Measurements from ENCODE around the gene CEP20. TPM values are rescaled to one million over a fixed set of nuclear protein-coding genes. Genes with fewer than 3 reads are reported as not detected.
"Not testable (repeated sequence)": the region's sequence is repeated elsewhere in the genome, so short reads cannot be mapped to it uniquely, and the experiment has no call there.

Gene CEP20
- total RNA-seq, 2 experiments from 2014 or later = 34.5 to 39.0 TPM

DNA sequence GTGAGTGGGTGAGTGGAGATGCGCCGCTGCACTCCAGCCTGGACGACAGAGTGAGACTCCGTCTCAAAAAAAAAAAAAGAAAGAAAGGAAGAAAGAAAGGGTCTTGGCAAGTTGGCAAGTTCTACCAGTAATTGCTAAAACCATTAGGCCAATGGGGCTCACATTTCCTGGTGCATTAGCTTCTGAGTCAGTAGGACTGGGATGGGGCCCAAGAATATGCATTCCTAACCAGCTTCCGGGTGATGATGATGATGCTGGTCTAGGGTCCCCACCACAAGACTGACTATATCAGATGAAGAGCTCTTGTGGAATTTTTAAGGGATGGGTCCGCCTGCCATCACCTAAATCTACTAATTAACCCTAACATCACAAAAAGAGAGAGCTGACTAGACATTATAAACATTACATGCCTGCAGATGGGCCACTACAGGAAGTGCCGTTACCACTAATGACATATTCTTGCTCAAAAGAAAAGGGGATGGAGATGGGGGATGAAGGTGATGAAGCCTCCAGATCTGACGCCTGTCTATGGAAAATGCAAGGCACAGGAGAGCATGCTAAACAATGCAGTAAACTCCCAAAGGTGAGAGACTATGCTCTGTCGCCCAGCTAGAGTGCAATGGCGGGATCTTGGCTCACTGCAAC lies 44.6 kb downstream of the CEP20 start:
- intact Hi-C loops (cut with micrococcal nuclease) = no loop called here
- ChIA-PET CTCF (no interaction called here), POLR2A (interaction anchor here (0.9 kb wide), 1 partner anchor 163 kb away, joined by 3 read pairs; no protein-coding TSS in a partner anchor)
- TF ChIP-seq, protein P1, sequence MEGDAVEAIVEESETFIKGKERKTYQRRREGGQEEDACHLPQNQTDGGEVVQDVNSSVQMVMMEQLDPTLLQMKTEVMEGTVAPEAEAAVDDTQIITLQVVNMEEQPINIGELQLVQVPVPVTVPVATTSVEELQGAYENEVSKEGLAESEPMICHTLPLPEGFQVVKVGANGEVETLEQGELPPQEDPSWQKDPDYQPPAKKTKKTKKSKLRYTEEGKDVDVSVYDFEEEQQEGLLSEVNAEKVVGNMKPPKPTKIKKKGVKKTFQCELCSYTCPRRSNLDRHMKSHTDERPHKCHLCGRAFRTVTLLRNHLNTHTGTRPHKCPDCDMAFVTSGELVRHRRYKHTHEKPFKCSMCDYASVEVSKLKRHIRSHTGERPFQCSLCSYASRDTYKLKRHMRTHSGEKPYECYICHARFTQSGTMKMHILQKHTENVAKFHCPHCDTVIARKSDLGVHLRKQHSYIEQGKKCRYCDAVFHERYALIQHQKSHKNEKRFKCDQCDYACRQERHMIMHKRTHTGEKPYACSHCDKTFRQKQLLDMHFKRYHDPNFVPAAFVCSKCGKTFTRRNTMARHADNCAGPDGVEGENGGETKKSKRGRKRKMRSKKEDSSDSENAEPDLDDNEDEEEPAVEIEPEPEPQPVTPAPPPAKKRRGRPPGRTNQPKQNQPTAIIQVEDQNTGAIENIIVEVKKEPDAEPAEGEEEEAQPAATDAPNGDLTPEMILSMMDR (IDR thresholded peaks at IDR 0.05) = no peak
- Mint-ChIP-seq H3K27me3 (no peaks in the 10 kb centered on the region), H3K4me1 (ENCODE audit: low read depth) (no peaks in the 10 kb centered on the region), H3K9me3 (no peaks in the 10 kb centered on the region), H3K4me3 (no peak overlapping the region), H3K36me3 (ENCODE audit: low read depth) (no peaks in the 10 kb centered on the region), H3K27ac (no peak overlapping the region)
- ATAC-seq (no peak), DNase-seq (no peak)

DNA sequence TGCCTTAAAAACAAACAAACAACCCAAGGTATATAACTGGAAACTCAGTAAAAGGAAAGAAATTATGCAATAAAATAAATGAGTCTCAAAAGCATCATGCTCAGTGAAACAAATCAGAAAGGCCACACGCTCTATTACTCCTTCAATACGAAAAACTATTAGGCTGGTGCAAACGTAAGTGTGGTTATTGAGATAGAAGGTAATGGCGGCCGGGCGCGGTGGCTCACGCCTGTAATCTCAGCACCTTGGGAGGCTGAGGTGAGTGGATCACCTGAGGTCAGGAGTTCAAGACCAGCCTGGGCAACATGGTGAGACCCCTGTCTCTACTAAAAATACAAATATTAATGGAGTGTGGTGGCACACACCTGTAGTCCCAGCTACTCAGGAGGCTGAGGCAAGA lies 49.2 kb downstream of the CEP20 start:
- DNase-seq; ATAC-seq; H3K36me3 Mint-ChIP-seq (ENCODE audit: low read depth); H3K9me3 Mint-ChIP-seq; POLR2A ChIA-PET; H3K4me1 Mint-ChIP-seq (ENCODE audit: low read depth); CTCF ChIA-PET; H3K4me3 Mint-ChIP-seq; H3K27ac Mint-ChIP-seq; intact Hi-C loops (cut with micrococcal nuclease); H3K27me3 Mint-ChIP-seq: not testable (repeated sequence)

DNA sequence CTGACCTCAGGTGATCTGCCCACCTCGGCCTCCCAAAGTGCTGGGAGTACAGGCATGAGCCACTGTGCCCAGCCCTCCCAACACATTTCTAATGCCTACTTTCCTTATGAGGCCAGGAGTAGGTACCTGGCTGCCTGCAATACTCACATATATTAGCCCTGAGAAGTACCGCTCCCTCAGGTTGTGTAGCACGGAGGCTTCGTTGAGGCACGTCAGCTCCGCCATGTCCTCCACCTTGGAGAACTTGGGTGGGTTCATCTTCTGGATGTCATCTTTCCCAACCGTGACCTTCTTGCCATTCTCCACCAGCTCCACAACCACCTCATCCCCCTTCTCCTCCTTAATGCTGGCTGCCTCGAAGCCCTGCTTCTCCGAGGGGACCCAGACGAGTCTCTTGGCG lies 50.6 kb downstream of the CEP20 start:
- H3K27ac Mint-ChIP-seq = no peak overlapping the region
- H3K9me3 Mint-ChIP-seq = no peaks in the 10 kb centered on the region
- H3K4me1 Mint-ChIP-seq (ENCODE audit: low read depth) = peaks cover 9% of the 10 kb centered on the region
- H3K27me3 Mint-ChIP-seq = no peaks in the 10 kb centered on the region
- intact Hi-C loops (cut with micrococcal nuclease) = no loop called here
- H3K36me3 Mint-ChIP-seq (ENCODE audit: low read depth) = no peaks in the 10 kb centered on the region
- ChIA-PET CTCF (no interaction called here), POLR2A (no interaction called here)
- no peak overlapping the region for H3K4me3 Mint-ChIP-seq
- DNase-seq (no peak), ATAC-seq (no peak)
- TF ChIP-seq, protein P1 (IDR thresholded peaks at IDR 0.05) = no peak

DNA sequence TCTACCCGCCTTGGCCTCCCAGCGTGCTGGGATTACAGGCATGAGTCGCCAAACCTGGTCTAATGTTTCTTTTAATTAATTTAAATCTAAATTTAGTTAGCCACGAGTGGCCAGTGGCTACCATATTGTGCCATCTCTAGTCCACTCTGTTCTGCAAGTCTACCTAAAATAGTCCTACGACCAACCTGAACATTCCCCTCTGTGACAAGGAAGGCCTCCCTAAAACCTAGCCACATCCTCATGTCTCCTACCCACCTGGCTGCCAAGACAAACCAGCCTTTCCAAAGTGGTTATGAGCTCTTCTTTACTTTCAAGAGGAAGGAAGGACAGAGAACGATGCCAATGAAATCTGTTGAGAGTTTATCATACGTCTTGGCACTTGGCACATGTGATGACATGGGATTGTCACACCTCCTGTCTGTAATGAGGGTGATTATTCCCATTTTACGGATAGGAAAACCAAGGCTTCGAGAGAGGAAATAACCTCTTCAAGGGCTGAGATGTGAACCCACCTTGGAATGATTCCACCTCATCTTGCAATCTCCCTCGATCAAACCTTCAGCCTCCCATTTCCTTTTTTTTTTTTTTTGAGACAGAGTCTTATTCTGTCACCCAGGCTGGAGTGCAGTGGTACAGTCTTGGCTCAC lies 51.3 kb downstream of the CEP20 start:
- DNase-seq (no peak), ATAC-seq (no peak)
- Mint-ChIP-seq H3K27ac (no peak overlapping the region), H3K9me3 (no peaks in the 10 kb centered on the region), H3K27me3 (no peaks in the 10 kb centered on the region), H3K36me3 (ENCODE audit: low read depth) (no peaks in the 10 kb centered on the region), H3K4me1 (ENCODE audit: low read depth) (peaks cover 9% of the 10 kb centered on the region), H3K4me3 (no peak overlapping the region)
- POLR2A ChIA-PET = interaction anchor here (1.1 kb wide), 1 partner anchor 16 kb away, joined by 3 read pairs; no protein-coding TSS in a partner anchor
- CTCF ChIA-PET = interaction anchor here (1.6 kb wide), 1 partner anchor 14 kb away, joined by 4 read pairs; no protein-coding TSS in a partner anchor
- TF ChIP-seq, protein P1 (IDR thresholded peaks at IDR 0.05) = no peak
- intact Hi-C loops (cut with micrococcal nuclease) = no loop called here

DNA sequence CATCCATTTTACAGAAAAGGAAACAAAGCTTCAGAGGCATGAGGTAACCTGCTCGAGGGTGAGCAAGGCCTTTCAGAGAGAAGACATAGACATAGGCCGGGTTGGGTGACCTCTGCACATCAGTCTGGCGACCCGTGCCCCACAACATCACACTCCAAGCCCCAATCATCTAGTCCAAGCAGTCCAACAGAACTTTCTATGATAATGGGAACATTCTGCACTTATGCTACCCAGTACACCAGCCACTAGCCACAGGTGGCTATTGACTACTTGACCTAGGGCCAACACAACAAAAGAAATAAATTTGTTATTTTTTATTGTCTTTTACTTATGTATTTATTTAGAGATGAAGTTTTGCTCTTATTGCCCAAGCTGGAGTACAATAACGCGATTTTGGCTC lies 52.3 kb downstream of the CEP20 start:
- Mint-ChIP-seq H3K9me3 (no peaks in the 10 kb centered on the region), H3K4me1 (ENCODE audit: low read depth) (peaks cover 9% of the 10 kb centered on the region), H3K4me3 (no peak overlapping the region), H3K36me3 (ENCODE audit: low read depth) (no peaks in the 10 kb centered on the region), H3K27me3 (no peaks in the 10 kb centered on the region), H3K27ac (no peak overlapping the region)
- ATAC-seq (no peak), DNase-seq (no peak)
- TF ChIP-seq, protein P1 (IDR thresholded peaks at IDR 0.05) = no peak
- POLR2A ChIA-PET = no interaction called here
- CTCF ChIA-PET = interaction anchor here (0.9 to 1.6 kb wide), 3 partner anchors 13 to 292 kb away, joined by 3 to 4 read pairs (median 3); no protein-coding TSS in a partner anchor
- intact Hi-C loops (cut with micrococcal nuclease) = no loop called here

Data from activated CD8-positive, alpha-beta T cell treated with anti-CD3 and anti-CD28 coated beads for 36 hours (primary cell).